Tibial nerve (tissue), 3 donors: ENCODE measurements around the gene ADGRD1.

Experiments used
- CTCF ChIP-seq, 5 experiments: fragments of 200-600 bp in 3 of 5; fragments of 450-650 bp in 2 of 5; sonication (generic) in 3 of 5; IDR thresholded peaks; one replicate each; pipeline ENCODE4 v1.5.1; 2016 to 2019; ENCODE audit warnings: antibody characterized with exemption in 5 of 5, mild to moderate bottlenecking in 3 of 5, moderate library complexity in 2 of 5
- POLR2A ChIP-seq, 2 donors: fragments of 450-650 bp; IDR thresholded peaks; one replicate each; pipeline ENCODE4 v1.6.1; 2017; ENCODE audit warnings: antibody characterized with exemption in 2 of 2, mild to moderate bottlenecking in 2 of 2, moderate library complexity in 2 of 2

DNA sequence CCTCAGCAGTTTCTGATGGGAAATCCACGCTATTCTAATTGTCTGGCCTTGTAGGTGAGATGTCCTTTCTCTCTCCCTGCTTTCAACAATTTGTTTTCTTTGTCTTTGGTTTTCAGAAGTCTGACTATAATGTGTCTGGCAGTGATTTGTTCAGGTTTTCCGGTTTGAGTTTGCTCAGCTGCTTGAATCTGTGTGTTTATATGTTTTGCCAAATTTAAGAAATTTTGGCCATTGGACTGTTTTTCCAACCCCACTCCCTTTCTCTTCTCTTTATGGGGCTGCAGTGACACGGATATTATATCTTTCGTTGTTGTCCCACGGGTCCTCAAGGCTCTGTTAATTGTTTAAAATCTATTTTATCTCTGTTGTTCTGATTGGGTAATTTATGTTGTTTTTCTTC, 105.0 kb downstream of the ADGRD1 start:
- TF ChIP-seq CTCF (IDR thresholded peaks at IDR 0.05) (no peak), POLR2A (IDR thresholded peaks at IDR 0.05) (no peak)
